GM18951 (cell line): ENCODE data around the gene STAT3.
"Not testable (repeated sequence)": the region's sequence is repeated elsewhere in the genome, so short reads cannot be mapped to it uniquely, and the experiment has no call there.

ENCODE experiments used
- POLR2A ChIP-seq: IDR thresholded peaks from 4 replicates; pipeline ENCODE4 v1.6.1; 2011; ENCODE audit warnings: mild to moderate bottlenecking; ENCODE audit not compliant: insufficient read length, insufficient read depth; ENCODE audit errors: extremely low read depth
- in situ Hi-C: fragments of 300-500 bp; cut with MboI; formaldehyde crosslinking; loops from one replicate; pipeline ENCODE4 v1.12.0; 2022; ENCODE audit warnings: low sequenced_read_pairs, mixed read lengths, inconsistent platforms; ENCODE audit not compliant: unreplicated experiment

STAT3 gene

GRCh38 chr17:42404326-42405055, 16.2 kb upstream of the STAT3 start:
- TF ChIP-seq POLR2A: no peak
- in situ Hi-C loops: loop anchor here (5.0 to 10.0 kb wide), 2 partner anchors 82 to 440 kb away; partner anchors contain the start of gene CNP

GRCh38 chr17:42403150-42403549, 14.9 kb upstream of the STAT3 start:
- no peak for TF ChIP-seq POLR2A
- in situ Hi-C loops: loop anchor here (5.0 to 10.0 kb wide), 2 partner anchors 81 to 438 kb away; partner anchors contain the start of gene CNP

- in situ Hi-C loops: loop anchor here (5.0 to 10.0 kb wide), 2 partner anchors 80 to 437 kb away; partner anchors contain the start of gene CNP
- TF ChIP-seq POLR2A: no peak
Observed at GRCh38 chr17:42402117-42402516, 13.9 kb upstream of the STAT3 start.

GRCh38 chr17:42400844-42401375, 12.7 kb upstream of the STAT3 start:
- in situ Hi-C loops: loop anchor here (5.0 to 10.0 kb wide), 2 partner anchors 79 to 436 kb away; partner anchors contain the start of gene CNP

- in situ Hi-C loops: loop anchor here (5.0 to 10.0 kb wide), 2 partner anchors 78 to 435 kb away; partner anchors contain the start of gene CNP
- no peak for TF ChIP-seq POLR2A
Observed at GRCh38 chr17:42399948-42400843, 12.0 kb upstream of the STAT3 start.

GRCh38 chr17:42399121-42399520, 10.9 kb upstream of the STAT3 start:
- in situ Hi-C loops: no loop called here
- no peak for TF ChIP-seq POLR2A

- in situ Hi-C loops: not testable (repeated sequence)
Observed at GRCh38 chr17:42395601-42396000, 7.4 kb upstream of the STAT3 start.

GRCh38 chr17:42394838-42395237, 6.6 kb upstream of the STAT3 start:
- no peak for TF ChIP-seq POLR2A
- in situ Hi-C loops: no loop called here

- no peak for TF ChIP-seq POLR2A
- in situ Hi-C loops: no loop called here
Observed at GRCh38 chr17:42392692-42393415, 4.6 kb upstream of the STAT3 start.

GRCh38 chr17:42391439-42391838, 3.2 kb upstream of the STAT3 start:
- in situ Hi-C loops: not testable (repeated sequence)

GRCh38 chr17:42389899-42390298, 1.7 kb upstream of the STAT3 start:
- TF ChIP-seq POLR2A: no peak
- in situ Hi-C loops: no loop called here

- no peak for TF ChIP-seq POLR2A
- in situ Hi-C loops: no loop called here
Observed at GRCh38 chr17:42389135-42389417, 834 bp upstream of the STAT3 start.
